HL-60/S4 treated with retinoic acid at 250 ng/mL for 4 days and 3 days (cell line): ENCODE results near the gene NIPSNAP3A.
"Not testable (repeated sequence)": the region's sequence is repeated elsewhere in the genome, so short reads cannot be mapped to it uniquely, and the experiment has no call there.

Experiments used
- in situ Hi-C: fragments of 300-500 bp; cut with MboI; formaldehyde crosslinking; loops from 2 replicates; pipeline ENCODE4 v1.7.0; 2022; ENCODE audit warnings: low sequenced_read_pairs

The NIPSNAP3A gene

GRCh38 chr9:104747565-104748358, at the start of gene NIPSNAP3A:
Gene NIPSNAP3A, plus strand, starts transcription at chr9:104747683. Its CDS starts 110 bp downstream, at chr9:104747793.
- in situ Hi-C loops = no loop called here

- in situ Hi-C loops = no loop called here
These were observed 47.2 kb upstream of the NIPSNAP3A start for GRCh38 chr9:104700306-104700705.

- in situ Hi-C loops = not testable (repeated sequence)
These were observed 38.7 kb upstream of the NIPSNAP3A start for GRCh38 chr9:104708737-104709136.

GRCh38 chr9:104711604-104712003, 35.9 kb upstream of the NIPSNAP3A start:
- in situ Hi-C loops = no loop called here

- in situ Hi-C loops = no loop called here
These were observed 22.5 kb upstream of the NIPSNAP3A start for GRCh38 chr9:104725014-104725413.

- in situ Hi-C loops = no loop called here
These were observed 9.0 kb upstream of the NIPSNAP3A start for GRCh38 chr9:104738452-104738851.

GRCh38 chr9:104740621-104741020, 6.9 kb upstream of the NIPSNAP3A start:
- in situ Hi-C loops = no loop called here

- in situ Hi-C loops = no loop called here
These were observed 4.0 kb upstream of the NIPSNAP3A start for GRCh38 chr9:104743376-104743985.

- in situ Hi-C loops = no loop called here
These were observed 1.6 kb upstream of the NIPSNAP3A start for GRCh38 chr9:104745852-104746251.

GRCh38 chr9:104746285-104746684, 1.2 kb upstream of the NIPSNAP3A start:
- in situ Hi-C loops = no loop called here

GRCh38 chr9:104746798-104747197, 685 bp upstream of the NIPSNAP3A start:
- in situ Hi-C loops = no loop called here

- in situ Hi-C loops = no loop called here
These were observed 278 bp upstream of the NIPSNAP3A start for GRCh38 chr9:104747245-104747564.

GRCh38 chr9:104748359-104749031, 1.0 kb downstream of the NIPSNAP3A start:
- in situ Hi-C loops = no loop called here

- in situ Hi-C loops = no loop called here
These were observed 2.8 kb downstream of the NIPSNAP3A start for GRCh38 chr9:104750185-104750767.

GRCh38 chr9:104758974-104759373, 11.5 kb downstream of the NIPSNAP3A start:
- in situ Hi-C loops = no loop called here

- in situ Hi-C loops = no loop called here
These were observed 17.7 kb downstream of the NIPSNAP3A start for GRCh38 chr9:104765138-104765537.

GRCh38 chr9:104766025-104766424, 18.5 kb downstream of the NIPSNAP3A start:
- in situ Hi-C loops = no loop called here

- in situ Hi-C loops = no loop called here
These were observed 20.0 kb downstream of the NIPSNAP3A start for GRCh38 chr9:104767507-104767906.

GRCh38 chr9:104769029-104769428, 21.5 kb downstream of the NIPSNAP3A start:
- in situ Hi-C loops = not testable (repeated sequence)

GRCh38 chr9:104769655-104770054, 22.2 kb downstream of the NIPSNAP3A start:
- in situ Hi-C loops = no loop called here

GRCh38 chr9:104772714-104773510, 25.4 kb downstream of the NIPSNAP3A start:
- in situ Hi-C loops = no loop called here
